A549 (cell line): ENCODE data around the gene ZXDC. TPM values are rescaled to one million over a fixed set of nuclear protein-coding genes. Genes with fewer than 3 reads are reported as not detected.

Experiments
- ATAC-seq, 2 experiments: fragments of 200-7000 bp in 1 of 2; fragments of >200 bp in 1 of 2; cut with Nextera tagmentation in 1 of 2; cut with Tn5 transposase in 1 of 2; 3 replicates each; pipeline versions ENCODE4 v1.8.0 to v1.9.1; 2018 to 2020; ENCODE audit warnings: mild to moderate bottlenecking in 1 of 2, moderate library complexity in 1 of 2
- CTCF ChIA-PET: fragments of 300-600 bp; sonication (Branson Sonifier 250); formaldehyde crosslinking; extraction: SDS; loops from one replicate; lab custom pipeline; 2021; ENCODE audit warnings: antibody characterized with exemption, inconsistent platforms; lab: Yijun Ruan, JAX
- POLR2A ChIA-PET: fragments of 350-600 bp; formaldehyde crosslinking; extraction: SDS; loops from one replicate; lab custom pipeline; 2021; ENCODE audit warnings: antibody characterized with exemption, inconsistent platforms; lab: Yijun Ruan, JAX
- DNase-seq, 2 experiments: peaks; one replicate each; pipeline versions ENCODE4 v3.0.0 to v3.0.0-alpha.2; 2011 to 2016; ENCODE audit warnings: low read depth in 1 of 2, low spot score in 1 of 2
- FAIRE-seq: peaks from 2 replicates; lab custom pipeline; 2011; peaks lifted over from hg19 to GRCh38; lab: Jason Lieb, UNC
- H3K27ac ChIP-seq, 2 experiments: fragments of >200 bp; sonication (Bioruptor Twin); formaldehyde crosslinking; 3 replicates each; pipeline ENCODE4 v1.5.1; 2016 to 2017
- H3K4me1 ChIP-seq: fragments of >200 bp; sonication (Bioruptor Twin); formaldehyde crosslinking; 3 replicates; pipeline ENCODE4 v1.6.1; 2016
- H3K4me2 ChIP-seq: fragments of >200 bp; sonication (Bioruptor Twin); formaldehyde crosslinking; 3 replicates; pipeline ENCODE4 v1.6.1; 2016
- H3K4me3 ChIP-seq: fragments of >200 bp; sonication (Bioruptor Twin); formaldehyde crosslinking; 3 replicates; pipeline ENCODE4 v1.5.1; 2016
- H3K9me3 ChIP-seq: fragments of >200 bp; sonication (Bioruptor Twin); formaldehyde crosslinking; 3 replicates; pipeline ENCODE4 v1.6.1; 2016
- ATOH8 ChIP-seq: fragments of 250-450 bp; sonication (Bioruptor Pico); IDR thresholded peaks from 2 replicates; pipeline ENCODE4 v1.5.0; 2020; ENCODE audit warnings: low read depth, mild to moderate bottlenecking, moderate library complexity
- CEBPB ChIP-seq, 2 experiments: fragments of >200 bp in 1 of 2; sonication (Bioruptor Twin) in 1 of 2; formaldehyde crosslinking in 1 of 2; IDR thresholded peaks; 2 replicates each; pipeline ENCODE4 v1.6.1; 2012 to 2016
- CHD4 ChIP-seq: fragments of 200-600 bp; sonication (generic); IDR thresholded peaks from 2 replicates; pipeline ENCODE4 v1.6.1; 2016; ENCODE audit warnings: antibody characterized with exemption, mild to moderate bottlenecking, borderline replicate concordance
- E2F6 ChIP-seq: IDR thresholded peaks from 2 replicates; pipeline ENCODE4 v1.6.1; 2012; ENCODE audit warnings: low read depth, borderline replicate concordance
- EHF ChIP-seq: fragments of 250-450 bp; sonication (Bioruptor Pico); IDR thresholded peaks from 2 replicates; pipeline ENCODE4 v1.5.0; 2020; ENCODE audit warnings: mild to moderate bottlenecking
- EHMT2 ChIP-seq: fragments of 200-600 bp; sonication (generic); IDR thresholded peaks from 2 replicates; pipeline ENCODE4 v1.6.1; 2016; ENCODE audit warnings: antibody characterized with exemption, low read depth, mild to moderate bottlenecking, moderate library complexity
- ELK1 ChIP-seq: fragments of 150-350 bp; IDR thresholded peaks from 2 replicates; pipeline ENCODE4 v1.6.1; 2014; ENCODE audit warnings: low read depth, mild to moderate bottlenecking, low read length
- FOSL2 ChIP-seq, 2 experiments: fragments of 450-650 bp in 1 of 2; fragments of >200 bp in 1 of 2; sonication (Bioruptor Twin) in 1 of 2; formaldehyde crosslinking; IDR thresholded peaks; 2 replicates each; pipeline versions ENCODE4 v1.5.0 to v1.6.1; 2016 to 2020; ENCODE audit warnings: mild to moderate bottlenecking in 1 of 2, moderate library complexity in 1 of 2
- GATA3 ChIP-seq: IDR thresholded peaks from 2 replicates; pipeline ENCODE4 v1.6.1; 2012; ENCODE audit warnings: borderline replicate concordance
- HDAC2 ChIP-seq: fragments of 200-600 bp; sonication (generic); IDR thresholded peaks from 2 replicates; pipeline ENCODE4 v1.6.1; 2016
- JUN ChIP-seq, 2 experiments: fragments of >200 bp; sonication (Bioruptor Twin); formaldehyde crosslinking; IDR thresholded peaks; 2 replicates in 1 of 2; 3 replicates in 1 of 2; pipeline ENCODE4 v1.6.1; 2016 to 2017
- MAX ChIP-seq: IDR thresholded peaks from 2 replicates; pipeline ENCODE4 v1.6.1; 2012
- MYC ChIP-seq: IDR thresholded peaks from 2 replicates; pipeline ENCODE4 v1.6.1; 2012; ENCODE audit warnings: mild to moderate bottlenecking, inconsistent platforms, low read length, improper control_type of control experiment, borderline replicate concordance
- NFE2L2 ChIP-seq: fragments of 150-350 bp; conservative IDR thresholded peaks from 2 replicates; pipeline ENCODE4 v1.6.1; 2014; ENCODE audit warnings: low read length
- POLR2A ChIP-seq: IDR thresholded peaks from 2 replicates; pipeline ENCODE4 v1.6.1; 2012; ENCODE audit warnings: mild to moderate bottlenecking, low read length
- POLR2AphosphoS2 ChIP-seq: conservative IDR thresholded peaks from 2 replicates; pipeline ENCODE4 v1.6.1; 2012; ENCODE audit warnings: low read length, improper control_type of control experiment, inconsistent platforms
- SREBF2 ChIP-seq: fragments of 450-650 bp; IDR thresholded peaks from 2 replicates; pipeline ENCODE4 v1.6.1; 2014; ENCODE audit warnings: mild to moderate bottlenecking, moderate library complexity
- ZNF302 ChIP-seq: fragments of 250-450 bp; sonication (Bioruptor Pico); IDR thresholded peaks from 2 replicates; pipeline ENCODE4 v1.9.0; 2021; ENCODE audit warnings: inconsistent platforms, mild to moderate bottlenecking, moderate library complexity
- WGBS: methylation state at CpG from one replicate; pipeline ENCODE4 v1.1.6; 2017; ENCODE audit errors: missing lambda C conversion rate; 5-methylcytosine and 5-hydroxymethylcytosine counted together
- polyA plus RNA-seq, 4 experiments: library from polyadenylated mRNA; depleted of rRNA in 3 of 4; stranded (reverse); fragments of >200 nt; fragmentation: RNase III in 1 of 4; extraction: RNeasy Plus Mini Kit Qiagen cat#74134 plus additional on column Dnase treatment in 1 of 4; gene quantifications; 2 replicates in 3 of 4; 3 replicates in 1 of 4; pipeline ENCODE4 v1.2.3, GENCODE V29; 2011 to 2017
- TF ChIP-seq, protein P1 (sequence below): fragments of 450-650 bp; IDR thresholded peaks from 2 replicates; pipeline ENCODE4 v1.6.1; 2014; ENCODE audit warnings: antibody characterized with exemption
- TF ChIP-seq, protein P2 (sequence below): fragments of >200 bp; sonication (Bioruptor Twin); formaldehyde crosslinking; IDR thresholded peaks from 3 replicates; pipeline ENCODE4 v1.6.1; 2016

The ZXDC gene
- polyA plus RNA-seq, 2 of the 4 experiments (the other 2 are of a cell fraction): 6.0 to 8.5 TPM

DNA sequence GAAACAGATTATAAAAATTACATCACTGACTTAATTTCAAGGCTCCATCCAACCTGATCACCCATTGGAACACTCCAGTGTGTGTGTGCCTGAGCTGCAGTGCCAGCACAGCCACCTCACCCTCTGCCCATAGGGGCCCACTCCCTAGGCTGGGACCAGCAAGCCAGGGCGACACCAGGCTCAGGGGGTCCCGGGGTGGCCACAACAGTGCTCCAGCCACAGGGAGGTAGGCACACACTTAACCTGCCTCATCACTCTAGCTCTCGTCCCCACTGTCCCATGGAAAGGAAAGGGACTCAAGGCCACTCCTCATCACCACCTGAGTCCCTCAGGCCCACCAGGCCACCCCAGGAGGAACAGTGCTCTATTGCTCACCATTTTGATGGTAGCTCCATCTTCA is 24.9 kb downstream of the ZXDC start:
- Histone ChIP-seq H3K4me1 (no peaks in the 10 kb centered on the region), H3K9me3 (no peaks in the 10 kb centered on the region), H3K4me2 (no peak overlapping the region), H3K27ac (no peak overlapping the region), H3K4me3 (no peak overlapping the region)
- CTCF ChIA-PET: no interaction called here
- FAIRE-seq (no peak), ATAC-seq (no peak), DNase-seq (no peak)
- no peak for TF ChIP-seq HDAC2
- no peak for TF ChIP-seq JUN (IDR thresholded peaks at IDR 0.05)
- TF ChIP-seq POLR2AphosphoS2: no peak
- no peak for TF ChIP-seq ATOH8 (CRISPR knock-in tag)
- no peak for TF ChIP-seq POLR2A
- TF ChIP-seq ELK1: no peak
- 100% methylated on average over 1 of the region's 3 CpGs for WGBS
- POLR2A ChIA-PET: no interaction called here

DNA sequence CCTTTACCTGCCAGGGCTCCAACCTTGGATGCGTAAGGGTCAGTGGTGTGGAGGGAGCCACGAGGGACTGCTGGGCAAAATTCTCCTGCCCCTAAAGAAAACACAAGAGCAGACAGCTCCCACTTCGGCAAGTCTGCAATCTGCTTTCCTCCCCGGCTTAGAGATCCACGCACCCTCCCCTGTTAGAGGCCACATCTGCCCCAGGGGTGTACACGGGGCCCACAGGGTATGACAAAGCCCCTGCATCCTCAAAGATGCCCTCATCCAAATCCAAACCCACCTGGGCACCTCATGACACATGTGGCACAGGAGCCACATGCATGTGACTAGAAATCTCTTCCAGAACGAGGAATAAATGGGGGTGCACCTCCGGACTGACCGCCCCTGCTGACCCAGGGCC is 25.5 kb downstream of the ZXDC start:
- Histone ChIP-seq H3K27ac (no peak overlapping the region), H3K4me1 (no peaks in the 10 kb centered on the region), H3K9me3 (no peaks in the 10 kb centered on the region), H3K4me3 (no peak overlapping the region), H3K4me2 (no peak overlapping the region)
- CTCF ChIA-PET: no interaction called here
- TF ChIP-seq, protein P1, sequence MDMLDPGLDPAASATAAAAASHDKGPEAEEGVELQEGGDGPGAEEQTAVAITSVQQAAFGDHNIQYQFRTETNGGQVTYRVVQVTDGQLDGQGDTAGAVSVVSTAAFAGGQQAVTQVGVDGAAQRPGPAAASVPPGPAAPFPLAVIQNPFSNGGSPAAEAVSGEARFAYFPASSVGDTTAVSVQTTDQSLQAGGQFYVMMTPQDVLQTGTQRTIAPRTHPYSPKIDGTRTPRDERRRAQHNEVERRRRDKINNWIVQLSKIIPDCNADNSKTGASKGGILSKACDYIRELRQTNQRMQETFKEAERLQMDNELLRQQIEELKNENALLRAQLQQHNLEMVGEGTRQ: no peak
- no peak for TF ChIP-seq CHD4
- 83% methylated on average over 7 of the region's 9 CpGs for WGBS
- ATAC-seq (no peak), FAIRE-seq (no peak), DNase-seq (no peak)
- POLR2A ChIA-PET: no interaction called here

GRCh38 chr3:126449621-126450051 is 26.1 kb downstream of the ZXDC start:
- WGBS: 87% methylated on average over 11 of the region's 11 CpGs
- Histone ChIP-seq H3K9me3 (no peaks in the 10 kb centered on the region), H3K4me3 (no peak overlapping the region), H3K27ac (no peak overlapping the region), H3K4me1 (no peaks in the 10 kb centered on the region), H3K4me2 (no peak overlapping the region)
- FAIRE-seq: no peak
- POLR2A ChIA-PET: no interaction called here
- no peak for DNase-seq
- ATAC-seq: no peak
- CTCF ChIA-PET: no interaction called here
- no peak for TF ChIP-seq MAX
- TF ChIP-seq FOSL2 (IDR thresholded peaks at IDR 0.05): no peak
- no peak for TF ChIP-seq FOSL2 (CRISPR knock-in tag; IDR thresholded peaks at IDR 0.05)
- TF ChIP-seq EHF (CRISPR knock-in tag): no peak
- no peak for TF ChIP-seq GATA3
- no peak for TF ChIP-seq SREBF2
- no peak for TF ChIP-seq ZNF302 (CRISPR knock-in tag)
- TF ChIP-seq MYC: no peak
- TF ChIP-seq CHD4: no peak
- TF ChIP-seq, protein P2, sequence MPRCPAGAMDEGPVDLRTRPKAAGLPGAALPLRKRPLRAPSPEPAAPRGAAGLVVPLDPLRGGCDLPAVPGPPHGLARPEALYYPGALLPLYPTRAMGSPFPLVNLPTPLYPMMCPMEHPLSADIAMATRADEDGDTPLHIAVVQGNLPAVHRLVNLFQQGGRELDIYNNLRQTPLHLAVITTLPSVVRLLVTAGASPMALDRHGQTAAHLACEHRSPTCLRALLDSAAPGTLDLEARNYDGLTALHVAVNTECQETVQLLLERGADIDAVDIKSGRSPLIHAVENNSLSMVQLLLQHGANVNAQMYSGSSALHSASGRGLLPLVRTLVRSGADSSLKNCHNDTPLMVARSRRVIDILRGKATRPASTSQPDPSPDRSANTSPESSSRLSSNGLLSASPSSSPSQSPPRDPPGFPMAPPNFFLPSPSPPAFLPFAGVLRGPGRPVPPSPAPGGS: no peak
- no peak for TF ChIP-seq CEBPB (IDR thresholded peaks at IDR 0.05)
- TF ChIP-seq HDAC2: no peak
- no peak for TF ChIP-seq NFE2L2
- TF ChIP-seq EHMT2: no peak
- no peak for TF ChIP-seq E2F6
- no peak for TF ChIP-seq POLR2A
- TF ChIP-seq, all 56 proteins: peak for 0
